MG63 (cell line): ENCODE data around the gene CCDC149. TPM values are rescaled to one million over a fixed set of nuclear protein-coding genes. Genes with fewer than 3 reads are reported as not detected.

Source experiments
- DNase-seq: peaks from one replicate; pipeline ENCODE4 v3.0.0-alpha.2; 2020
- H3K27me3 ChIP-seq: fragments of 250-450 bp; sonication (Bioruptor Pico); 2 replicates; pipeline ENCODE4 v1.5.1; 2020; ENCODE audit warnings: mild to moderate bottlenecking, moderate library complexity
- H3K36me3 ChIP-seq: fragments of 250-450 bp; sonication (Bioruptor Pico); 2 replicates; pipeline ENCODE4 v1.5.1; 2020; ENCODE audit warnings: mild to moderate bottlenecking, moderate library complexity
- H3K4me3 ChIP-seq: fragments of 250-450 bp; sonication (Bioruptor Pico); 2 replicates; pipeline ENCODE4 v1.5.1; 2020; ENCODE audit warnings: mild to moderate bottlenecking, moderate library complexity
- H3K9me3 ChIP-seq: fragments of 250-450 bp; sonication (Bioruptor Pico); 2 replicates; pipeline ENCODE4 v1.5.1; 2020; ENCODE audit warnings: mild to moderate bottlenecking, moderate library complexity
- total RNA-seq: library from RNA; depleted of rRNA; stranded (reverse); fragments of >200 nt; shearing (Covaris generic); gene quantifications from 2 replicates; pipeline ENCODE4 v1.2.3, GENCODE V29; 2014; ENCODE audit warnings: low replicate concordance; rRNA removed

CCDC149 gene
- 2.2 and 2.3 TPM in 2 replicates for total RNA-seq

DNA sequence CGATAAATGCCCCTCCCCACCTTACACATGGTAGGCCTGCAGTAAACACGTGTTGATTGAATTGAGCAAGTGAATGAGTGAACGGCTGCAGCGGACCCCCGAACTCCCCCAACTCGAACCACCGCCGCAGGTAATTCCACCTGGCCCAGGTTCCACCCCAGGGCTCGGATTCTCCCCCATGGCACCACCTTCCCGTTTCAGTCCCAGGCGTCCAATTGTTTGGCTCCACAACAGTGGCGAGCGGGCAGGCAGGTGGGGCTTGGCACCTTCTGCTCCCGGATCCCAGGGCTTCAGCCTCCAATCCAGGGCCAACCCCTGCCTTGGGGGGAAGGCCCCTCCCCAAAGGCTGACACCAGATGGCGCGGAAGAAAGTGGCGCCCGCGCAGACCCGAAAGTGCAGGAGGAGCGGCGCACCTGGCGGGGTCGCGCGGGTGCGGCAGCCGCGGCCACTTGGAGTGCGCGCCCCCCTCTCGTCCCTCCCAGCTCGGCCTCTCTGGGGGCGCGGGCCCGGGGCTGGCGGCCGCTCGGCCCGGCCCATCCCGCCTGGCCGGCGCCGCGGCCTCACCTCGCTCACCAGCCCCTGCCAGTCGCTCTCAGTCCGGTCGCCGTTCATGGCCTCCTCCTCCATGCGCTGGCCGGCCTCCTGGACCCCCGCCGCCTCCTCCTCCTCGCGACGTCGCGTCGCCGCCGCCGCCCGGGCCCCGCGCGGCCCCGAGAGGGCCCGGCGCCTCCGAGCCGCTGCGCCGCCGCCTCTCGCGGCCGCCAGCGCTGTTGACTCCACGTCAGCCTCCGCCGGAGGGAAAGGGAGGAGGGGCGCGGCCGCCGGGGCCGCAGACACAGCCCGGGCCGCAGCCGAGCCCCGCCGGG lies at the start of gene CCDC149:
CCDC149 (minus strand) TSS at position 791 of the 867 bp plus-strand sequence; CDS start at position 613, 178 bp downstream.
- peak; percentile 72 for DNase-seq
- H3K36me3 ChIP-seq = no peaks in the 10 kb centered on the region
- H3K9me3 ChIP-seq = no peaks in the 10 kb centered on the region
- peak within 1 kb of the TSS; percentile 49 for H3K4me3 ChIP-seq
- no peaks in the 10 kb centered on the region for H3K27me3 ChIP-seq

DNA sequence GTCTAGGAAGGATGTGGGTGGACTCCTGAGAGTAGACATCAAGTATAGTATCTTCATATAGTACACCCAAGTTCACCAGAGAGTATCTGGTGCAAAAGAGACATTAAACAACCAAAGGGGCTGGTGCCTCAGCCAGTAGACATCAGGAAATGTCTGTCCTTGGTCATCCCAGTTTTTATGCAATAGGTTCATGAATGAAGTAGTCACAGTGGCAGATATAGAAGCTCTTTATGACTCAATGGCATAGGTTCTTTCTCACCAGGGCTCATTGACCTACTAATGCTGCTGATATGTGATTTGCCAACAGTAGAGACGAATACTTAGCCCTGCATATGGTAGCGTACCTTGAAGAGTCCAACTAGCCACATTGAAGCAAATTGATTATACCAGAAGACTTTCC lies 45.0 kb upstream of the CCDC149 start:
- Histone ChIP-seq H3K4me3 (no peak overlapping the region), H3K36me3 (no peaks in the 10 kb centered on the region), H3K9me3 (no peaks in the 10 kb centered on the region), H3K27me3 (no peaks in the 10 kb centered on the region)
- no peak for DNase-seq

DNA sequence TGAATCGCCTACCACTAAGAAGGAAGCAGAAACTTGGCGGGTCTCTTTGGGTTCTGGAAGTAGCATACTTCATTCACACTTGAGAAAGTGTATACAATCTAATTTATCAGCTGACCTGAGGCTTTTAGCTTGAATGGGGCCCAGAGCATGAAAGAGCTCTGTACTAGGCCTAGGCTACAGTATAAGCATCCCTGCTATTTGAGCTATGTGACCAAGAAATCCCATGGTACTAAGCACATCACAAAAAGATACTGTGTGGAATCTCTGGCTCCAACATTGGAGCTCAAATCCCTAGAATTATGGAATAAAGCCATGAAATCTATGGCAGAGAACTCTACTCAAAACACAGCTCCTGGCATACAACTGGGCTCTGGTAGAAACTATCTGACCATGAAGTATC lies 43.9 kb upstream of the CCDC149 start:
- H3K27me3 ChIP-seq = no peaks in the 10 kb centered on the region
- no peak for DNase-seq
- H3K9me3 ChIP-seq = no peaks in the 10 kb centered on the region
- H3K36me3 ChIP-seq = no peaks in the 10 kb centered on the region
- no peak overlapping the region for H3K4me3 ChIP-seq

DNA sequence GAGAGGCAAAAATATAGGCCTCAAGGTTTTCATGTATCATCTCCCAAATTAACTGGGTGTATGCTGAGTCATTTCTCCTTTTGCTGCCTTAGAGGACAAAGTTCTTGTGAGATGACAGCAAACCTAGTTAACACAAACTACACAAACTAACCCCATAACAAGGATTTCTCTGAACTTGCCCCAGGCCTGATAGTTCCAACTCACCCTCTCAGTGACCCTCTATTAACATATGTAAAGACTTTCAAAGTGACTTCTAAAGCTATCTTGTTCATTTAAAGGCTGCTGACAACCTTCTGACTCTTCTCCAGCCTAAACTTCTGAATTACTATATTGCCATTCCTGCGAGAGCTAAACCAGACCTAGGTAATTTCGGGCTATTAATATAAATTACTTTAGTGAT lies 43.2 kb upstream of the CCDC149 start:
- Histone ChIP-seq H3K36me3 (no peaks in the 10 kb centered on the region), H3K9me3 (no peaks in the 10 kb centered on the region), H3K4me3 (no peak overlapping the region), H3K27me3 (no peaks in the 10 kb centered on the region)
- no peak for DNase-seq

DNA sequence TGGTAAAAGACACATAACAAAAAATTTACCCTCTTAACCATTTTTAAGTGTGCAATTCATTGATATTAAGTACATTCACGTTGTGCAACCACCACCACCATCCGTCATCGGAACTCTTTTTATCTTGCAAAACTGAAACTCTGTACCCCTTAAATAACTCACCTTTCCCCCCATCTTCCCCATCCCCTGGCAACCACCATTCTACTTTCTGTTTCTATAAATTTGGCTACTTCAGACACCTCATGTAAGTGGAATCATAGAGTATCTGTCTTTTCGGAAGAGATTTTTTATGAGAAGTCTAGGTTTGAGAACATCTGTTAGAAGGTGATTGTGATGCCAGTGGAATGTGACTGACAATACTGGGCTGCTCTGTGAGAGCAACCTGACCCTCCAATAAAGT lies 39.8 kb upstream of the CCDC149 start:
- Histone ChIP-seq H3K36me3 (no peaks in the 10 kb centered on the region), H3K27me3 (no peaks in the 10 kb centered on the region), H3K9me3 (no peaks in the 10 kb centered on the region), H3K4me3 (no peak overlapping the region)
- no peak for DNase-seq

DNA sequence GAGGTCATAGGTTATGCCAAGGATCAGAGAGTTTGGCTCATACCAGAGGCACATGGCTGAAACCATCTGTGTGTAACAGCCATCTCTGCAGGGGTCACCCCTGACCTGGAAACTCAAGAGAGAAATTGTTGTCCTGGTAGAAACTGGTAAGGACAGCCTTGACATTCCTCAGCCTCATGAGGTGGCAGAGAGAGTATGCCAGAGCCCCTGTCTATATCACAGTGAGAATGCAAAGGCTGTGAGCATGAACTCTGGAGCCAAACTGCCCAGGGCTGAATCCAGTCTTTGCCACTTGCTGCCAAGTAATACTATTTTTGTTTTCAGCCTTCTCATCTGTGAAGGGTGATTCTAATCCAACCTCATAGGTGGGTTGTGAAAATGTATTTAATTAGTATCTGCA lies 37.1 kb upstream of the CCDC149 start:
- Histone ChIP-seq H3K9me3 (no peaks in the 10 kb centered on the region), H3K27me3 (no peaks in the 10 kb centered on the region), H3K4me3 (no peak overlapping the region), H3K36me3 (no peaks in the 10 kb centered on the region)
- DNase-seq = no peak

DNA sequence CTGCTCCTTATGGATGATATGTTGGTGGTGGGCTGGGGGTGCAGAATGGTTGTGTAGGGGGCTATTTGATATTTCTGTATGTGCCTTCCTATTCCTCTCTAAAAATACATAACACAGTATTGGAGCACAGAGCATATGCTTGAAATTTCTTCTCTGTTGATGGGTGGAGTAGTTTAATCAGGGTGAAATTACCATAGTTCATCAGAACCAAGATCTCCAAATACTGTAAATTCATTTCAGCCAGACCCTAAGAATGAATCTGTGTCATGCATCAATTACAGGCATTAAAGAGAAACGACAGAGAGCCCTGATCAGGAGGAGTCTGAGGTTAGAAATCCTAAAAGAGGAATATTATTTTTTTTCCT lies 25.1 kb upstream of the CCDC149 start:
- Histone ChIP-seq H3K9me3 (no peaks in the 10 kb centered on the region), H3K27me3 (no peaks in the 10 kb centered on the region), H3K36me3 (no peaks in the 10 kb centered on the region), H3K4me3 (no peak overlapping the region)
- DNase-seq = no peak

DNA sequence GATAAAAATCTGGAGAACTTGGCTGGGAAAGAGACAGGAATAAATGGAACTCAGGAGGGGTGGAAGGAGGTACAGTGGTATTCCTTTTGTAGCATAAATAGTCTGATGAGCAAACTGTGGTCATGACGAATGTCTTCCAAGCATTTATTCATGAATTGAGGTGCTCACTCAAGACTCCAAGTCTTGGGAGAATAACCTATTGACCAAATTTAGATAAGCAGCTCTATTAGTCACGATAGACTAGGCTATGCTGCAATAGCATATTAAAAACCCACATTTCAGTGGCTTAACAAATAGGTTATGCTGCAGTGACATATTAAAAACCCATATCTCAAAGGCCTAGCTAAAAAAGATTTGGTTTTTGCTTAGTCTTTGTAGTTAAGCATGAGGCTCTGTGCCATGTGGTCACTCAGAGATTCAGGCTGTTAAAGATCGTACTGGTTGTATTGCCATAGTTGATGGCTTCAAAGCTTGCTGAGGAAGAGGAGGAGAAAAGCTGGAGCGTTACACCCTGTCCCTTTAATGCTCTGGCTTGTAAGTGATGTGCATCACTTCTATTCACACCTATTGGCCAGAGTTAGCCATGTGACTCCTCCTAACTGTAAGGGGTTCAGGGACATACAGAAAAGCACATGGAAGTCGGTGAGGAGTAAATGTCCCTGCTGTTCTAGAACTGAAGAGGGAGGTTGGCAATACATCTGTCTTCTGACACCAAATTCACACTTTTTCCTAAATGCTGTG lies 24.5 kb upstream of the CCDC149 start:
- H3K4me3 ChIP-seq = no peak overlapping the region
- no peak for DNase-seq
- no peaks in the 10 kb centered on the region for H3K36me3 ChIP-seq
- H3K27me3 ChIP-seq = no peaks in the 10 kb centered on the region
- no peaks in the 10 kb centered on the region for H3K9me3 ChIP-seq

DNA sequence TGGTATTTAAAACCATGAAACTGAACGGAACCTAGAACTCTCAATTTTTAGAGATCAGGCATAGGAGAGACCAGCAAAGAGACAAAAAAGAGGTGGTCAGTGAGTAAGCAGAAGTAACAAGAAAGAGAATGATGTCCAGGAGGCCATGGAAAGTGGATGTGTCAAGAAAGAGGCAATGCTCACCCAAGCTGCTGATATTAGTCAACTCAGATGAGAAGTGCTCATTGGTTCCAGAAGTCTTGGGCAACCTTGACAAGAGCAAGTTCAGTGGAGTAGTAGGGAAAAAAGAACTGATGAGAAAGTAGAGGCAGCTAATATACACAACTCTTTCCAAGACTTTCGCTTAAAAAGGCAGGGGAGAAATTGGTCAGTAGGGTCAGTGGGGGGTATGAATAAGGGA lies 23.0 kb upstream of the CCDC149 start:
- H3K9me3 ChIP-seq = no peaks in the 10 kb centered on the region
- no peak for DNase-seq
- H3K36me3 ChIP-seq = no peaks in the 10 kb centered on the region
- H3K4me3 ChIP-seq = no peak overlapping the region
- no peaks in the 10 kb centered on the region for H3K27me3 ChIP-seq

DNA sequence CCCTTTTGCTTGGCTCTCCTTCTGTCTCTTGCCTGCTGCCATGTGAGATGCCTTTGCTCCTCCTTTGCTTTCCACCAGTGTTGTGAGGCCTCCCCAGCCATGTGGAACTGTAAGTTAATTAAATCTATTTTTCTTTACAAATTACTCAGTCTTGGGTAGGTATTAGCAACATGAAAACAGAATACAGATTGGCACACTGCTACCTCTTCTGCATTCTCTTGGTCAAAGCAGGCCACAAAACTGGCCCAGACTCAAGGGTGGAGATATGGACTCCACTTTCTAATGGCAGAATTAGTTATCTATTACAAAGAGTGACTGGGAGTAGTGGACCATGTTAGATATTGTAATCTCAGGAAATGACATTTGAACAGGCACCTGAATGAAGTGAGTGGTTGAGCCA lies 21.5 kb upstream of the CCDC149 start:
- no peak for DNase-seq
- no peaks in the 10 kb centered on the region for H3K27me3 ChIP-seq
- H3K4me3 ChIP-seq = no peak overlapping the region
- H3K9me3 ChIP-seq = no peaks in the 10 kb centered on the region
- no peaks in the 10 kb centered on the region for H3K36me3 ChIP-seq

DNA sequence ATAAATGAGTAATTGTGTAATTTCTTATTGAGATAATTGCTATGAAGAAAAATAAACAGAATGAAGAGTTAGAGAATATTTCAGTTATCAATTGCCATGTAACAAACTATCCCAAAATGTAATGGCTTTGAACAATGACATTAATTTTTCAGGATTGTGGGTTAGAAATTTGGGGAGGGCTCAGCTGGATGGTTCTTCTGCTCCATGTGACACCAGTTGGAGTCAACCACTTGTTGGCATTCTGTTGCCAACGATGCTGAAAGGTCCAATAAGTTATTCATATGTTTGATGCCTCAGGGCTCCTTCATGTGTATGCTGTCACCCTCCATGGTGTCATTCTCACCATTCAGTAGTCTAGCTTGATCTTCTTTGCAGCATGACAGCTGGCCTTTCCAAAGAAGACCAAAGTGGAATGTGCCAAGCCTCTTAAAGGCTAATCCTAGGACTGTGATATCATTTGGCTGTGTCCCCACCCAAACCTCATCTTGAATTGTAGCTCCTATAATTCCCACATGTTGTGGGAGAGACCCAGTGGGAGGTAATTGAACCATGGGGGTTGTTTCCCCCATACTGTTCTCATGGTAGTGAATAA lies 20.9 kb upstream of the CCDC149 start:
- no peaks in the 10 kb centered on the region for H3K36me3 ChIP-seq
- H3K9me3 ChIP-seq = no peaks in the 10 kb centered on the region
- no peak for DNase-seq
- H3K27me3 ChIP-seq = no peaks in the 10 kb centered on the region
- no peak overlapping the region for H3K4me3 ChIP-seq

DNA sequence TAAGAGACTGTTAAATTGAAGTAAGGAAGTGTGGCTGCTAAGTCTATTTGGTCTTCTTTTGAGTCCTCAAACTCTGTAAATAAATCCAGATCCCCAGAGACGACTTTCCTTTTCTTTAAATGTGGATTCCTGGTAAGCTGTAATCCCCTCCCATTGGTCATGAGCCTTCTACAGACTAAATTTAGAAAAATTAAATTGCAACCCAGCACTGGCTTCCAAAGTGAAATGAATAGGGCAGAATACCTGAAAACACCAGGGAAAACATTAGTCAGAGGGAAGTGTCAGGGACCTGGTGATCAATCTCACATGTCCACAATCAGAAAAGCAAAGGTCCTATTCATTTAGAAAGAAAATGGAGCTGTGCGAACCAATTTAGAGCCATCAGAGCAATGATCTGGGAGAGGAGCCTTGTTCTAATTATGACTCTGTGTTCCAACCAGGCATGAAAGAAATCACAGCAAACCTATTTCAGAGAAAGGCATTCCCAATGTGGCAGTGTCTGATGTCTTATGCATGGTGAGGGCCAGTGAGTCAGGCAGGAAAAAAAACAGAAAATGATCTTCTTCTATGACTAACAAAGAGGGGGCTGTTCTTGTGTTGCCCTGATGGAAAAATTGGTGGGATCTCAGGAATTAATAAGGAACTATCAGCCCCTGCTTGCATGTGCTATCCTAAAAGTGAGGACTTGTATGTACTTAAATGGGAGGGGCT lies 19.8 kb upstream of the CCDC149 start:
- Histone ChIP-seq H3K27me3 (no peaks in the 10 kb centered on the region), H3K4me3 (no peak overlapping the region), H3K36me3 (no peaks in the 10 kb centered on the region), H3K9me3 (no peaks in the 10 kb centered on the region)
- no peak for DNase-seq

DNA sequence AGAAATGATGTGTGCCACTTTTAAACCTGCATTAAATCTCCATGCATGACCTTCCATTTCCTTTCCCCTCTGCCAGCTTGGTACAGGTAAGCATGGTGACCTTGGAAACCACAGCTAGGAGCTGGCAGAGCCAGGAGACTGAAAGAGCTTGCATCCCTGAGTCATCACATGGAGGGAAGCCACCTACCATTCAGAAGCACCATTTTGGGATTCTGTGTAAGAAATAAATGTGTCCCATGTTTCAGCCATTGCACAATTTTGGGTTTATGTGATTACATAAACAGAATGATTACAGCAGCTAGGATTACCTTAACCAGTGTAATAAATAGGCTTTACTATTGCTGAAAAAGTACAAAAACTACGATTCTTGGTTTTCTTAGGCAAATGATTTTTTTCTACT lies 17.3 kb upstream of the CCDC149 start:
- Histone ChIP-seq H3K27me3 (no peaks in the 10 kb centered on the region), H3K36me3 (no peaks in the 10 kb centered on the region), H3K9me3 (peaks cover under 1% of the 10 kb centered on the region; the same call in 1 of the 2 replicates), H3K4me3 (no peak overlapping the region)
- peak; percentile 28 for DNase-seq

DNA sequence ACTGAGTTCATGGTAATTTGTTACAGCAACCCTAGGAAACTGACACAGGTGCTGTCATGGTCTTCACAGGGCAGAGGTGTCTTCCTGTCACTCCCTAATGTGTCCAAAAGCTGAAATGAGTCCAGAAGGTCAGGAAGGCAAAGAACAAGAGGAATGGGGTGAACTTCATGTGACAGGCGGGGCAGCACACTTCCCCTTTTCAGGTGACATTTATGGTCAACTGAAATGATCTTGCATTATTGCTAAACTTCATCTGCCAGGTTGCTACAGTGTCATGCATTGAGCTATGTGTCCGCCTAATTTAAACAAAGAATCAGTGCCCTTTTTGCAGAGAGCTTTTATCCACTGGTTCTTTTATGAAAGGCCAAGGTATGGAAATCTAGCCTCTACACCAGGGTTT lies 15.9 kb upstream of the CCDC149 start:
- Histone ChIP-seq H3K27me3 (no peaks in the 10 kb centered on the region), H3K36me3 (no peaks in the 10 kb centered on the region), H3K9me3 (peaks cover 2% of the 10 kb centered on the region), H3K4me3 (no peak overlapping the region)
- DNase-seq = no peak

DNA sequence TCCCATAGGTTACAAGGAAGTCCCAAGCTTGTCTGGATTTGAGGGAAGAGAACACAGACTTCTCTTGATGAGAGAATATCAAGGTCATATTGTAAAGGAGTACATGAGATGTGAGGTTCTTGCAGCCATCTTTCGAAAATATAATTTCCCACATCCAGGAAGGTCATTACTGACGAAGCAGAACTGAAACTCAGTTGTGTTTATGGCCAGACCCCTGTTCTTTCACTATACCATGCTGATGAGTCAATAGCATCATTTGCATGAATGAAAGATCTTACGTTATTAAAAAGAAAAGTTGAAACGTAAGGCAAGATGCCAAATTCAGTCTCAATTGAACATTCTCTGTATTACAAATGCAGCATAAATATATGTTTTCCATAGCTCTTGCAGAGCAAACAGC lies 14.2 kb upstream of the CCDC149 start:
- no peak for DNase-seq
- Histone ChIP-seq H3K27me3 (no peaks in the 10 kb centered on the region), H3K36me3 (no peaks in the 10 kb centered on the region), H3K9me3 (peaks cover 2% of the 10 kb centered on the region), H3K4me3 (no peak overlapping the region)

DNA sequence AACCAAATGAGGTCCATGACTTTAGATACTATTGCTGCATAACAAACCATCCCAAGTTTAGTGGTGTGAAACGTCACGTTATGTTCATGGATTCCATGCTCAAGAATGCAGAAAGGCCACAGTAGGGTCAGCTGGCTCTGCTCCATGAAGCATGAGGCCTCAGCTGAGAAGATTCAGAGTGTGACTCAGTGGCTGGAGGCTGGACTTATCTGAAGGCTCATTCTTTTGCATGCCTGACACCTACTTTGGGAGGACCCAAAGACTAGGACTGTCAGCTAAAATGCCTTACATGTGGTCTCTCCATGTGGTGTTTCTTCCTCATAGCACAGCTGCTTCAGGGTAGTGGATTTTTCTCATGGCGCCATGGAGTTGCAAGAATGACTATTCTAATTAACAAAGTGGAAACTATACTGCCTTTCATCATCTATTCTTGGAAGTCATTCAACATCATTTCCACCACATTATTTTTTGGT lies 11.5 kb upstream of the CCDC149 start:
- H3K4me3 ChIP-seq = no peak overlapping the region
- H3K27me3 ChIP-seq = no peaks in the 10 kb centered on the region
- peak; percentile 89 for DNase-seq
- peaks cover 2% of the 10 kb centered on the region for H3K9me3 ChIP-seq
- no peaks in the 10 kb centered on the region for H3K36me3 ChIP-seq

DNA sequence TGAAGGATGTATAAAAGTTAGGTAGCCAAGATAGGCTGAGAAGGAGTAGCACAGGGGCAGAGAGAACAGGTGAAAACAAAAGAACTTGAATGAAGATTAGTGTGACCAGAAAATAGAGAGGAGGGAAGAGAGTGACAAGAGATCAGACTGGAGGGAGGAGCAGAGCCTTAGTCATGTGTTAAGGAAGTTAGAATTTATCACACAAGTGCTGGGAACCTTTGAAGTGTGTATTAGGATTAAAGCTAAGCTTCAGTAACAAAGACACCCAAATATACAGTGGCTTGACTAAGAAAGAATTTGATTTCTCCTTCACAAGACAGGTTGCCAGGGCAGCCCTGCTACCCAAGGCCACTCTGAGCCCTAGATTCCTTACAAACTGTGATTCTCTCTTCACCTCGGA lies 10.7 kb upstream of the CCDC149 start:
- H3K9me3 ChIP-seq = peaks cover 2% of the 10 kb centered on the region
- no peaks in the 10 kb centered on the region for H3K27me3 ChIP-seq
- no peaks in the 10 kb centered on the region for H3K36me3 ChIP-seq
- no peak for DNase-seq
- no peak overlapping the region for H3K4me3 ChIP-seq
